Aorta (tissue), 5 donors: ENCODE data around the gene SPC24. TPM values are rescaled to one million over a fixed set of nuclear protein-coding genes. Genes with fewer than 3 reads are reported as not detected.
A peak's percentile ranks its signal among the peaks of the same experiment; 100 is the strongest.

ENCODE experiments used
- ATAC-seq: fragments of 200-7000 bp; cut with Tn5 transposase; one replicate; pipeline ENCODE4 v1.9.1; 2022; ENCODE audit warnings: moderate library complexity; ENCODE audit not compliant: low FRiP score
- DNase-seq, 2 donors: peaks; one replicate each; pipeline ENCODE4 v3.0.0-alpha.2; 2020
- H3K27ac ChIP-seq, 2 donors: one replicate each; pipeline ENCODE4 v1.5.1; 2013; ENCODE audit warnings: low read length in 2 of 2, mild to moderate bottlenecking in 2 of 2, moderate library complexity in 2 of 2, control low read depth in 1 of 2, inconsistent platforms in 1 of 2, low read depth in 1 of 2
- H3K27me3 ChIP-seq, 2 donors: one replicate each; pipeline ENCODE4 v1.6.1; 2013; ENCODE audit warnings: control low read depth in 1 of 2, low read length in 1 of 2, mild to moderate bottlenecking in 1 of 2, moderate library complexity in 1 of 2; ENCODE audit not compliant: insufficient read depth in 2 of 2, control insufficient read depth in 1 of 2
- H3K36me3 ChIP-seq, 2 donors: one replicate each; pipeline ENCODE4 v1.6.1; 2013; ENCODE audit warnings: control low read depth in 1 of 2, low read length in 1 of 2, mild to moderate bottlenecking in 1 of 2; ENCODE audit not compliant: insufficient read depth in 2 of 2, control insufficient read depth in 1 of 2
- H3K4me1 ChIP-seq, 2 donors: one replicate each; pipeline ENCODE4 v1.6.1; 2013; ENCODE audit warnings: low read length in 2 of 2, control low read depth in 1 of 2, mild to moderate bottlenecking in 1 of 2, moderate library complexity in 1 of 2; ENCODE audit not compliant: insufficient read depth in 2 of 2, control insufficient read depth in 1 of 2
- H3K4me3 ChIP-seq, 2 donors: one replicate each; pipeline ENCODE4 v1.5.1; 2013; ENCODE audit warnings: low read length in 2 of 2, control low read depth in 1 of 2, mild to moderate bottlenecking in 1 of 2
- H3K9me3 ChIP-seq: one replicate; pipeline ENCODE4 v1.6.1; 2013; ENCODE audit warnings: mild to moderate bottlenecking, low read length; ENCODE audit not compliant: control insufficient read depth
- WGBS, 2 donors: extraction: QIAGEN DNeasy Blood & Tissue Kit; methylation state at CpG; one replicate each; pipeline ENCODE4 v1.1.7; 2013; 5-methylcytosine and 5-hydroxymethylcytosine counted together
- intact Hi-C, 2 donors: fragments of 100-400 bp; cut with DNase I; formaldehyde crosslinking; loops; one replicate each; pipeline versions ENCODE4 v1.14.2 to v1.15.0; 2022
- polyA plus RNA-seq, 2 donors: library from polyadenylated mRNA; stranded (reverse); fragments of 200-250 nt; gene quantifications; one replicate each; pipeline ENCODE4 v1.2.3, GENCODE V29; 2013
- total RNA-seq, 2 donors: library from RNA; stranded (reverse); fragmentation: NEBNext Ultra II Directional; extraction: Animal tissue kit (Norgen Biotek cat#: 25700); gene quantifications; one replicate each; pipeline ENCODE4 v1.2.1, GENCODE V29; 2021
- donor health status: healthy with polysubstance abuse.
- donor health status: Bipolar disorder and iron deficiency.
- donor health status: DM: no; HTN: no; CAD: no.
- donor health status: DM: no; HTN: no; CAD: no.
- donor health status: DM: yes; HTN: yes; CAD: no.

SPC24 gene
- total and polyA plus RNA-seq, 4 donors, result 0.43 to 2.9 (median 1.1) TPM

DNA sequence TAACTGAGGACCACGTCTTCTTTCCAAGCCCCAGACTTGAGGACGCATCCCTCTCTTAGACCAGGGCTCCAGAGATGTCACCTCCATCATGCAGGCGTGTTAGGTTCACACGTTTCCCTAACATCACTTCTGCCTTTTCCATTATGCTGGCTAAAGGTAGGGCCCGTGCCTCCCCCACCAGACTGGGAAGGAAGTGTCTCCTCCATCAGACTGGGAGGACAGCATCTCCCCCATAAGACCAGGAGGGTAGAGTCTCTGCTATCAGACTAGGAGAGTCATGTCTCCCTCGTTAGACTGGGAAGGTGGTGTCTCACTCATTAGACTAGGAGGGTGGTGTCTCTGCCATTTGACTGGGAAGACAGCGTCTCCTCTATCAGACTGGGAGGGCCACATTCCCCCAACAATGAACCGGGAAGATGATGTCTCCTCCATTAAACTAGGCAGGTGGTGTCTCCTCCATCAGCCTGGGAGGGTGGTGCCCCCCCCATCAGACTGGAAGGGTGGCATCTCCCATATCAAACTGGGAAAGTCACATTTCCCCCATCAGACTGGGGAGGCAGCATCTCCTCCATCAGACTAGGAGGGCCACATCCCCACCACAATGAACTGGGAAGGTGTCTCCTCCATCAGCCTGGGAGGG, 18.1 kb upstream of the SPC24 start:
- Histone ChIP-seq H3K27me3 (no peaks in the 10 kb centered on the region), H3K27ac (no peak overlapping the region), H3K4me3 (no peak overlapping the region), H3K9me3 (no peaks in the 10 kb centered on the region), H3K4me1 (no peaks in the 10 kb centered on the region), H3K36me3 (peaks cover 2 to 14% of the 10 kb centered on the region in 2 donors)
- whole genome bisulfite sequencing, 2 donors, result 70 to 74% methylated on average over 8 of the region's 8 CpGs
- DNase-seq, result no peak
- ATAC-seq, result no peak
- intact Hi-C loops, result no loop called here

DNA sequence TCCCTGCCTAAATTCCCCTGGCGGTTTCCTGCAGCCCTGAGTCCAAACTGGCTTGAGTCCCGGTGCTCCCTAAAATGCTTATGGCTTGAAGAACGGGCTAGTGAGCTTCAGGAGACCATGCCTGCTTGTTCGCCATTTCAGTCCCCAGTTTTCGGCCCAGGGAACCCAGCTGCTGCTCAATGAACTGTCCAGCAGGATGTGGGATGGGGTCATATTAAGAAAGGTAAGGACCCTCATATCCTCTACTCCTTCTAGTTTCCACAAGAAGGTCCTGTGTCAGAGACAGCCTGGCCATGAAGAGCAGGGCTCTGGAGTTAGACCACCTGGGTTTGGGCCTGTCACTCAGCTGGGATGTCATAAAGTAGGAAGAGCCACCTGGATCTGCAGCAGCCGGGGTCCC, 17.0 kb upstream of the SPC24 start:
- WGBS, 2 donors, result 40 to 54% methylated on average over 6 of the region's 6 CpGs

DNA sequence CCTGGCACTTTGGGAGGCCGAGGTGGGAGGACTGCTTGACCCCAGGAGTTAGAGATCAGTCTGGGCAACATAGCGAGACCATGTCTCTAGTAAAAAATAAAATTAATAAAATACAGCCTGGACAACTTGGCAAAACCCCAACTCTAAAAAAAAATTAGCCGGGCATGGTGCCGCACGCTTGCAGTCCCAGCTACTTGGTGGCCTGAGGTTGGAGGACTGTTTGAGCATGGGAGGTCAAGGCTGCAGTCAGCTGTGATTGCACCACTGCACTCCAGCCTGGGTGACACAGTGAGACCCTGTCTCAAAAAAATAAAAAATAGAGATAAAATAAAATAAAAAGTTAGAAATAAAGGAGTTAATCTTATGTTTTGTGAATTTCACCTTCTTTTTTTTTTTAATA, 15.6 kb upstream of the SPC24 start:
- ATAC-seq (no peak), DNase-seq (no peak)
- intact Hi-C loops, result no loop called here
- 1 to 9% methylated on average over 5 of the region's 5 CpGs for WGBS, 2 donors
- Histone ChIP-seq H3K4me1 (no peaks in the 10 kb centered on the region), H3K9me3 (no peaks in the 10 kb centered on the region), H3K27ac (no peak overlapping the region), H3K27me3 (no peaks in the 10 kb centered on the region), H3K36me3 (peaks cover 2 to 10% of the 10 kb centered on the region in 2 donors), H3K4me3 (no peak overlapping the region)

More for the DNA sequence above, 17.0 kb upstream of the SPC24 start:
- Histone ChIP-seq H3K36me3 (peaks cover 2 to 14% of the 10 kb centered on the region in 2 donors), H3K4me1 (no peaks in the 10 kb centered on the region), H3K27ac (peak overlapping the region in 1 of 2 donors; percentile 33), H3K27me3 (no peaks in the 10 kb centered on the region), H3K9me3 (no peaks in the 10 kb centered on the region), H3K4me3 (no peak overlapping the region)
- intact Hi-C loops, result no loop called here
- no peak for ATAC-seq
- no peak for DNase-seq

DNA sequence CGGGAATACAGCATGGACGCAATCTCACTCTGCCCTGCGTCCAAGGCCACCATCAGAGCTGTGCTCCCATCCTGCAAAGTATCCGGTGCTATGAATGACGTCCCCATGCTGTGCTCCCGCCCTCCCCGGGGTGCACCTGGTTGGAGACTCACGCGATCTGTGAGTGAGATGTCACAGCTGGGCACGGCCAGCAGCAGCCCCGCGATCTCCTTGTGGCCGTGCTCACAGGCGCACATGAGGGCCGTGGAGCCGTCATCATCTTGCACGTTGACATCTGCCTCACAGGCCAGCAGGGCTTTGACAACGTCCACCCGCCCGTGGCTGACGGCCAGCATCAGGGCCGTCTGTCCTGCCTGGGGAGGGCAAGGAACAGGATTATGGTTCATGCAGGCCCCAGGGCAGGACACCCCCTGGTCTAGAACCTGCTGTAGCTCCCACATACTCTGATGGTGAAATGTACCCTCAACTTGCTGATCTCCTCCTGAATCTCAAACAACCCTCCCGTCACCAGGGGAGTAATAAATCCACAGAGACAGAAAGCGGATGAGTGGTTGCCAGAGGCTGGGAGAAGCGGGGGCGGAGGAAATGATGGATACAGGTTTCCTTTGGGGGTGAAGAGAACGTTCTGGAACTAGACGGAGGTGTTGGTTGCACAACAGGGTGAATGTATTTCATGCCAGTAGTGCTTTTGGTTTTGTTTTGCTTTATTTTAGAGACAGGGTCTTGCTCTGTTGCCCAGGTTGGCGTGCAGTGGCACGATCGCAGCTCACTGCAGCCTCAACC, 14.5 kb upstream of the SPC24 start:
- Histone ChIP-seq H3K4me1 (no peaks in the 10 kb centered on the region), H3K36me3 (peaks cover 2 to 10% of the 10 kb centered on the region in 2 donors), H3K27me3 (no peaks in the 10 kb centered on the region), H3K9me3 (no peaks in the 10 kb centered on the region), H3K27ac (peak overlapping the region in 1 of 2 donors; percentile 34), H3K4me3 (no peak overlapping the region)
- ATAC-seq (no peak), DNase-seq (peak in 1 of 2 donors; percentile 39)
- WGBS, 2 donors, result 64 to 67% methylated on average over 31 of the region's 31 CpGs
- intact Hi-C loops, result loop anchor here in 1 of 2 donors (2.0 kb wide), 1 partner anchor 27 kb away; the partner anchor contains the start of gene KANK2

DNA sequence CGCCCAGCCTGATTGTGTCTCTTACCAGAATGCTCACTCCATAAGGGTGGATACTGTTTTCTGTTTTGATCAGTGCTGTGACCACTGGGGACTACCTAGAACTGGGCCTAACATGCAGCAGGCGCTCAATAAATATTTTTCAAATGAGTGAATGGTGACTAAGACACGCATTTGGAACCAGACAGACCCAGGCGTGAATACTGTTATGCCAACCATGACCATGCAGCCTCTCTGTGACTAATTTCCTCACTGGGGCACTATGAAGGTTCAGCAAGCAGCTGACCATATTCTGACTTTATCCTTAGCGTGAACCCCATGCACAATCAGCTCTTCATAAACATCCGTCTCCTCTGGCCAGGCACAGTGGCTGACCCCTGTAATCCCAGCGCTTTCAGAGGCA, 13.0 kb upstream of the SPC24 start:
- ATAC-seq (peak; percentile 25), DNase-seq (no peak)

DNA sequence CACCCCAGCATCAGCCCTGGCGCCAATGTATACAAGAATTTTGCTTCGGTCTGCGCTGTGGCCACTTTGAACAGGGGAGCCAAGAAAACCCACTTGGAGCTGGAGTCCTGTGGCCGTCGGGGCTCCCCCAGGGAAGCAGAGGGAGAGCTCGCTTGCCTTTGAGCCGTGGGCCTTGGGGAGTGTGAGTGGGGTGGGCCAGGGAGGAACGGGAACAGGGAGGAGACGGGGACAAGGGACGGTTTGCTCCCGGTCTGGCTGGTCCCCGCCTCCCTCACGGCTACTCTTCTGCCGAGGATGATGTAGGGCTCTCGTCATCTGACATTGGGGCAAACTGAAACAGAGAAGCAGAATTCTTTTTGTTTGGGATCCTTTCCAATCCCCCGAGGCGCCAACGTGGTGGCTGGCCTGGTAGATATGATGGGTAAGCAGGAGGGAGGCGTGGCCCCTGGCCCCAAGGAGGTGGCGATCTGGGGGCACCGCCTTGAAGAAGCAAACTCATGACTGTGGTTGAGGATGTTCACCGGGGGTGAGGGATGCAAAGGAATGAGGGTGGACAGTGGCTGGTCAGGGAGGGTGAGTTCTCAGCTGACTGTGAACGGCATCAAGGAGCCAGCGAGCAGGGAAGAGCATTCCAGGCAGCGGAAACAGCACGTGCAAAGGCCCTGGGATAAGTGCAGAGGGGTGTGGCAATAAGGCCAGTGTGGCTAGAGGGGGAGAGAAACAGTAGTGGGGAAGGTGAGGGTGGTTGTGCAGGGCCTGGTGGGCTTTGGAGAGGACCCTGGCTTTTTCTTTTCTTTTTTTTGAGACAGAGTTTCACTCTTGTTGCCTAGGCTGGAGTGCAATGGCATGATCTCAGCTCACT, 10.9 kb upstream of the SPC24 start:
- no peak overlapping the region for H3K4me3 ChIP-seq
- intact Hi-C loops, result loop anchor here in 1 of 2 donors (2.0 kb wide), 1 partner anchor 36 kb away; no protein-coding TSS in a partner anchor
- peak overlapping the region; percentile 83 to 91 for H3K27ac ChIP-seq
- no peaks in the 10 kb centered on the region for H3K4me1 ChIP-seq
- 17 to 19% methylated on average over 26 of the region's 26 CpGs for whole genome bisulfite sequencing, 2 donors
- H3K36me3 ChIP-seq, result peaks cover 0 to 5% of the 10 kb centered on the region in 2 donors
- H3K27me3 ChIP-seq, result no peaks in the 10 kb centered on the region
- peak in 1 of 2 donors; percentile 60 for DNase-seq
- no peaks in the 10 kb centered on the region for H3K9me3 ChIP-seq
- peak; percentile 58 for ATAC-seq

More for the DNA sequence above, 13.0 kb upstream of the SPC24 start:
- Histone ChIP-seq H3K4me3 (no peak overlapping the region), H3K36me3 (peaks cover 0 to 10% of the 10 kb centered on the region in 2 donors), H3K27ac (peak overlapping the region; percentile 31 to 87), H3K9me3 (no peaks in the 10 kb centered on the region), H3K27me3 (no peaks in the 10 kb centered on the region), H3K4me1 (no peaks in the 10 kb centered on the region)
- 17 to 20% methylated on average over 7 of the region's 7 CpGs for WGBS, 2 donors
- intact Hi-C loops, result loop anchor here in 1 of 2 donors (2.0 kb wide), 1 partner anchor 28 kb away; the partner anchor contains the start of gene KANK2

DNA sequence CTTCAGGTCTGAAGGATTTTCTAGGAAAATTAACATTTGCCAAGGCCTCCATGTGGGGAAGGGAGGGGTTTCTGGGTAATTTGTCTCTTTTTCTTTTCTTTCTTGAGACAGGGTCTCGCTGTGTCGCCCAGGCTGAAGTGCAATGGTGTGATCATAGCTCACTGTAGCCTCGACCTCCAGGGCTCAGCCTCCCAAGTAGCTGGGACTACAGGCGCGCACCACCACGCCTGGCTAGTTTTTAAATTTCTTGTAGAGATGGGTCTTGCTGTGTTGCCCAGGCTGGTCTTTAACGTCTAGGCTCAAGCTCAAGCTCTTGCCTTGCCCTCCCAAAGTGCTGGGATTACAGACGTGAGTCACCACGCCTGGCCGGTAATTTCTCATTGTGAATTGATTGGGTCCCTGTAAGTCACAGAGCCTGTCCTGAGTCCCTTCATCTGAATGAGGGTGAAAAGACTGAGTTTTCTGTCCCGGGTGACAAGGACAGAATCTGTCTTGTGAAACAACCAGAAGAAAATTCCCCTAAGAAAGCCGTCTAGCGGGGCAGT, 10.0 kb upstream of the SPC24 start:
- WGBS, 2 donors, result 29 to 35% methylated on average over 13 of the region's 13 CpGs
- H3K27me3 ChIP-seq, result no peaks in the 10 kb centered on the region
- no peak overlapping the region for H3K4me3 ChIP-seq
- H3K4me1 ChIP-seq, result no peaks in the 10 kb centered on the region
- H3K27ac ChIP-seq, result peak overlapping the region in 1 of 2 donors; percentile 91
- ATAC-seq (peak; percentile 20), DNase-seq (no peak)
- intact Hi-C loops, result loop anchor here in 1 of 2 donors (2.0 kb wide), 1 partner anchor 37 kb away; no protein-coding TSS in a partner anchor
- no peaks in the 10 kb centered on the region for H3K9me3 ChIP-seq
- peaks cover 0 to 5% of the 10 kb centered on the region in 2 donors for H3K36me3 ChIP-seq

DNA sequence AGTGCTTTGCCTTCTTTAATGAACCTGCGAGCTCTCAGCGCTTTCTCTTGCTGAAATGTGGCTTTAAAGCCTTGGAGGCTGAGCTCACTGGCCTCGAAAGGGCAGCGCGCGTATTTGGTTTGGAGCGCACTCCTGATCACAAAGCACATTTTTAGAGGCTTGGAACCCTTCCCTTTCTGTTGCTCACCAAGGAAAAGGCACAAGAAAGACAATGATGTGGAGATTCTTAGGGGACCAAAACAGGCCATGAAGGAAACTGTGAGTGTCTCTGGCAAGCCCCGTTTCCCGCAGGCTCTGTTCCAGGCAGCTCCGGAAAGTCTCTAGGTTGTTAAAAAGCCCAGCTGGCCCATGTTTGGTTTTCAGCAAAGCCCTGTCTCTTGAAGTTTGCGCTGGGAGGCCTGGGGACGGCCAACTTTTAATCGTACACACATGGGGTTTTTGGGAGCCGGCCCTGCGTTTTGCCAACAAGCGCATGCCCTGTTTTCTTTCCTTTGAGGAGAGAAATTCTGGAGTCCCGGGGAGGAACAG, 9.4 kb upstream of the SPC24 start:
- no peaks in the 10 kb centered on the region for H3K9me3 ChIP-seq
- ATAC-seq, result peak; percentile 81
- H3K27me3 ChIP-seq, result no peaks in the 10 kb centered on the region
- H3K4me3 ChIP-seq, result peak overlapping the region; percentile 32 to 49
- intact Hi-C loops, result no loop called here
- 5% methylated on average over 17 of the region's 17 CpGs for WGBS, 2 donors
- H3K27ac ChIP-seq, result peak overlapping the region in 1 of 2 donors; percentile 91
- peaks cover 0 to 3% of the 10 kb centered on the region in 2 donors for H3K36me3 ChIP-seq
- DNase-seq, result peak; percentile 92 to 93
- H3K4me1 ChIP-seq, result no peaks in the 10 kb centered on the region
